Right atrium auricular region (tissue), 2 donors: Measurements from ENCODE around the gene GARIN5B. TPM values are rescaled to one million over a fixed set of nuclear protein-coding genes. Genes with fewer than 3 reads are reported as not detected.

ENCODE experiments used
- DNase-seq: peaks from one replicate; pipeline ENCODE4 v3.0.0-alpha.2; 2019; ENCODE audit warnings: low spot score
- H3K27ac ChIP-seq, 2 donors: fragments of 200-600 bp; sonication (generic); 1 replicate in 1 of 2; 2 replicates in 1 of 2; pipeline ENCODE4 v1.5.1; 2016 to 2019
- H3K27me3 ChIP-seq, 2 donors: fragments of 200-600 bp; sonication (generic); one replicate each; pipeline versions ENCODE4 v1.5.1 to v1.6.0; 2017 to 2019
- H3K36me3 ChIP-seq: fragments of 200-600 bp; sonication (generic); one replicate; pipeline ENCODE4 v1.5.1; 2016
- H3K4me1 ChIP-seq, 2 donors: fragments of 200-600 bp; sonication (generic); one replicate each; pipeline versions ENCODE4 v1.5.1 to v1.6.0; 2017 to 2019
- H3K4me3 ChIP-seq, 2 donors: fragments of 200-600 bp; sonication (generic); 1 replicate in 1 of 2; 2 replicates in 1 of 2; pipeline ENCODE4 v1.5.1; 2017 to 2019; ENCODE audit warnings: mild to moderate bottlenecking in 1 of 2, moderate library complexity in 1 of 2
- H3K9me3 ChIP-seq, 2 donors: fragments of 200-600 bp; sonication (generic); one replicate each; pipeline ENCODE4 v1.5.1; 2019
- CTCF ChIP-seq, 2 donors: fragments of 200-600 bp; sonication (generic); IDR thresholded peaks; one replicate each; pipeline ENCODE4 v1.5.1; 2019; ENCODE audit warnings: antibody characterized with exemption in 2 of 2
- total RNA-seq, 2 donors: library from RNA; depleted of rRNA; stranded (reverse); fragments of >200 nt; gene quantifications; one replicate each; pipeline ENCODE4 v1.1.0, GENCODE V29; 2016

Gene GARIN5B
- total RNA-seq, 2 donors from 2014 or later: not detected

GRCh38 chr19:55384920-55385723 lies 22.1 kb upstream of the GARIN5B start:
- peaks cover 32% of the 10 kb centered on the region for H3K36me3 ChIP-seq
- no peaks in the 10 kb centered on the region for H3K27me3 ChIP-seq
- no peaks in the 10 kb centered on the region for H3K9me3 ChIP-seq
- H3K4me3 ChIP-seq: peak overlapping the region; percentile 58 to 82
- H3K27ac ChIP-seq: peak overlapping the region; percentile 91 to 92
- peaks cover 0 to 54% of the 10 kb centered on the region in 2 donors for H3K4me1 ChIP-seq
- DNase-seq: peak; percentile 98
- TF ChIP-seq CTCF (IDR thresholded peaks at IDR 0.05): no peak

GRCh38 chr19:55384131-55384919 lies 21.3 kb upstream of the GARIN5B start, which contains the start of gene TMEM238:
Gene TMEM238 (minus strand): TSS chr19:55384292. CDS start chr19:55384259, 33 bp downstream.
- peaks cover 0 to 48% of the 10 kb centered on the region in 2 donors for H3K4me1 ChIP-seq
- H3K27ac ChIP-seq: peak within 1 kb of the TSS; percentile 91 to 92
- TF ChIP-seq CTCF (IDR thresholded peaks at IDR 0.05): no peak
- H3K4me3 ChIP-seq: peak within 1 kb of the TSS; percentile 58 to 82
- no peak for DNase-seq
- no peaks in the 10 kb centered on the region for H3K9me3 ChIP-seq
- no peaks in the 10 kb centered on the region for H3K27me3 ChIP-seq
- peaks cover 24% of the 10 kb centered on the region for H3K36me3 ChIP-seq

GRCh38 chr19:55383279-55384130 lies 20.4 kb upstream of the GARIN5B start:
- H3K36me3 ChIP-seq: peaks cover 16% of the 10 kb centered on the region
- H3K4me3 ChIP-seq: peak overlapping the region; percentile 40 to 82
- H3K9me3 ChIP-seq: no peaks in the 10 kb centered on the region
- peak overlapping the region; percentile 60 to 92 for H3K27ac ChIP-seq
- no peak for DNase-seq
- TF ChIP-seq CTCF (IDR thresholded peaks at IDR 0.05): peak in 1 of 2 donors; percentile 45
- no peaks in the 10 kb centered on the region for H3K27me3 ChIP-seq
- H3K4me1 ChIP-seq: peaks cover 0 to 41% of the 10 kb centered on the region in 2 donors

GRCh38 chr19:55382522-55383054 lies 19.5 kb upstream of the GARIN5B start:
- no peak for DNase-seq
- H3K27ac ChIP-seq: no peak overlapping the region
- no peak overlapping the region for H3K4me3 ChIP-seq
- H3K9me3 ChIP-seq: no peaks in the 10 kb centered on the region
- H3K36me3 ChIP-seq: peaks cover 7% of the 10 kb centered on the region
- no peaks in the 10 kb centered on the region for H3K27me3 ChIP-seq
- peaks cover 0 to 35% of the 10 kb centered on the region in 2 donors for H3K4me1 ChIP-seq
- TF ChIP-seq CTCF (IDR thresholded peaks at IDR 0.05): no peak

- TF ChIP-seq CTCF (IDR thresholded peaks at IDR 0.05): no peak
- H3K9me3 ChIP-seq: no peaks in the 10 kb centered on the region
- H3K4me3 ChIP-seq: no peak overlapping the region
- H3K36me3 ChIP-seq: peaks cover under 1% of the 10 kb centered on the region
- H3K27me3 ChIP-seq: no peaks in the 10 kb centered on the region
- peaks cover 0 to 33% of the 10 kb centered on the region in 2 donors for H3K4me1 ChIP-seq
- DNase-seq: no peak
- H3K27ac ChIP-seq: no peak overlapping the region
Measured at GRCh38 chr19:55382013-55382412, 19.0 kb upstream of the GARIN5B start.
